GM12873 (cell line): ENCODE measurements around the gene FAM219A.

Experiments used
- CTCF ChIP-seq: IDR thresholded peaks from 2 replicates; pipeline ENCODE4 v1.5.1; 2012; ENCODE audit warnings: low read depth, mild to moderate bottlenecking, moderate library complexity, low read length, control low read depth; ENCODE audit not compliant: insufficient read depth; ENCODE audit errors: missing control alignments

Gene FAM219A

GRCh38 chr9:34454571-34455065 is 3.8 kb downstream of the FAM219A start:
- TF ChIP-seq CTCF = no peak

DNA sequence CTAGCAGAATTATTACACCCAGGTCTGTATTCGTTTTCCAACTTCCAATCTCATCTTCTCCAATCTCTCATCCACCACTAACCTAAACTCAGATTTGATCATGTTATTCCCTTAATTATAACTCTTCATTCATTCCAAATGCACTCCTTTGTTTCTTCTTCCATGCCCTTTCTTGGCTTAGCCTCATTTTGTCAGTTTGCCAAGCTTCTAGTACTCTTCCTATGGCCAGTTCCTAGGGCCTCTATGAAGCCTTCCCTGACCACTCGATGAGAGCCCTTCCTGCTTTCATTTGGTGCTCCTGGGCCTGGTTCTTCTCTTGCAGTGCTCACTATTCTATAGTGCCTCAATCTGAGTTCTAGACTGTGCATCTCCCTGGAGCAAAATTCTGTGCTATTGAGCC is 5.8 kb downstream of the FAM219A start:
- no peak for TF ChIP-seq CTCF

- TF ChIP-seq CTCF = no peak
Observed at GRCh38 chr9:34451545-34451944, 6.8 kb downstream of the FAM219A start.

GRCh38 chr9:34451135-34451534 is 7.2 kb downstream of the FAM219A start:
- TF ChIP-seq CTCF = no peak

GRCh38 chr9:34450644-34451043 is 7.7 kb downstream of the FAM219A start:
- TF ChIP-seq CTCF = no peak

DNA sequence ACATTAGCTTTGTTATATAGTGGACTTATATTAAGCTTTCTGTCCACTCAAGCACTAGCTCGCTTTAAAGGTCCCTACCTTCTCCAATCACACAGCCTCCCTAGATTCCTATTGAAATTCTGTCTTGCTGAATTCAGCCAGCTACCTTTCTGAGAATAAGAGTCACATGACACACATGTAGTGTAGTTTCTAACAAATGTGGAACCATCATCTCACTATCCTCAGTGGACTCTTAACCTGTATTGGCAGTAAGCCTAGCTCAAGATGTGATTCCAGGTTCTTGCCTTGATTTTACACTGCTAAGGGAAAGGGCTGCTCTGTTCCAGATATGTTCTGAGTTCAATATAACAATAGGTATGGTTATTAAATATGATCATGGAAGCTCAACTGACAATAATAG is 11.4 kb downstream of the FAM219A start:
- no peak for TF ChIP-seq CTCF

DNA sequence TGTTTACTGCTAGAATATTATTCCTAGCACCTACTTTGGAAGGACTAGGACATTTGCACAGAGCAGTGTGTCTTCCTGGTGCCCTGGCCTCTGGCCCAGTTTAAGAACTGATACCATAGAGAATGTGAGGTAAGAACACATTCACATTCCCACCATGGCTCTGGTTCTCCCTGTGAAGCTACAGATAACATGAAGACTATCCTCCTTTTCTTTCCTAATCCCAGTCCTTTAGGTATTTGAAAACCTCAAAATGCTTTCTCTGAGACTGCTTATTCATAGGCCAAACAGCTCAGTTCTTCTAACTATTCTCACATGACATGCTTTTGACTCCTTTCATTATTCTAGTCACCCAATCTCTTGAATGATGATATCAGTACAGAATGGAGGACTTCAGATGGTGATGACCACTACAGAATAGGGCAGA is 11.9 kb downstream of the FAM219A start:
- no peak for TF ChIP-seq CTCF
